Amniotic stem cell (primary cell): Measurements from ENCODE around the gene CDC42EP1.
"Not testable (repeated sequence)": the region's sequence is repeated elsewhere in the genome, so short reads cannot be mapped to it uniquely, and the experiment has no call there.

Source experiments
- DNase-seq: peaks from one replicate; lab custom pipeline; 2025; lab: John Stamatoyannopoulos, UW

CDC42EP1 gene

GRCh38 chr22:37534445-37534844 lies 25.8 kb upstream of the CDC42EP1 start:
- no peak for DNase-seq

GRCh38 chr22:37535159-37535558 lies 25.1 kb upstream of the CDC42EP1 start:
- DNase-seq: no peak

- DNase-seq: peak; percentile 88
Measured at GRCh38 chr22:37538590-37539357, 21.5 kb upstream of the CDC42EP1 start.

- DNase-seq: not testable (repeated sequence)
Measured at GRCh38 chr22:37539790-37540189, 20.5 kb upstream of the CDC42EP1 start.

- not testable (repeated sequence) for DNase-seq
Measured at GRCh38 chr22:37542416-37542815, 17.9 kb upstream of the CDC42EP1 start.

- DNase-seq: no peak
Measured at GRCh38 chr22:37542959-37543358, 17.3 kb upstream of the CDC42EP1 start.

GRCh38 chr22:37544955-37545702 lies 15.2 kb upstream of the CDC42EP1 start:
- no peak for DNase-seq

GRCh38 chr22:37545703-37546436 lies 14.4 kb upstream of the CDC42EP1 start:
- DNase-seq: peak; percentile 86

GRCh38 chr22:37546437-37547250 lies 13.6 kb upstream of the CDC42EP1 start:
- DNase-seq: no peak

- no peak for DNase-seq
Measured at GRCh38 chr22:37547251-37547741, 13.0 kb upstream of the CDC42EP1 start.

GRCh38 chr22:37549704-37550059 lies 10.6 kb upstream of the CDC42EP1 start:
- DNase-seq: peak; percentile 34

- DNase-seq: not testable (repeated sequence)
Measured at GRCh38 chr22:37550921-37551320, 9.4 kb upstream of the CDC42EP1 start.

GRCh38 chr22:37551981-37552380 lies 8.3 kb upstream of the CDC42EP1 start:
- DNase-seq: no peak

- DNase-seq: no peak
Measured at GRCh38 chr22:37552524-37553163, 7.6 kb upstream of the CDC42EP1 start.

GRCh38 chr22:37553725-37554124 lies 6.6 kb upstream of the CDC42EP1 start:
- DNase-seq: no peak

GRCh38 chr22:37555029-37555428 lies 5.3 kb upstream of the CDC42EP1 start:
- no peak for DNase-seq

- DNase-seq: no peak
Measured at GRCh38 chr22:37556710-37557109, 3.6 kb upstream of the CDC42EP1 start.

GRCh38 chr22:37557321-37558001 lies 2.8 kb upstream of the CDC42EP1 start:
- DNase-seq: no peak

GRCh38 chr22:37558815-37559214 lies 1.5 kb upstream of the CDC42EP1 start:
- no peak for DNase-seq

GRCh38 chr22:37559521-37559900 lies 769 bp upstream of the CDC42EP1 start:
- no peak for DNase-seq
